ENCODE data around the gene NTN3.
A peak's percentile ranks its signal among the peaks of the same experiment; 100 is the strongest.

DNA sequence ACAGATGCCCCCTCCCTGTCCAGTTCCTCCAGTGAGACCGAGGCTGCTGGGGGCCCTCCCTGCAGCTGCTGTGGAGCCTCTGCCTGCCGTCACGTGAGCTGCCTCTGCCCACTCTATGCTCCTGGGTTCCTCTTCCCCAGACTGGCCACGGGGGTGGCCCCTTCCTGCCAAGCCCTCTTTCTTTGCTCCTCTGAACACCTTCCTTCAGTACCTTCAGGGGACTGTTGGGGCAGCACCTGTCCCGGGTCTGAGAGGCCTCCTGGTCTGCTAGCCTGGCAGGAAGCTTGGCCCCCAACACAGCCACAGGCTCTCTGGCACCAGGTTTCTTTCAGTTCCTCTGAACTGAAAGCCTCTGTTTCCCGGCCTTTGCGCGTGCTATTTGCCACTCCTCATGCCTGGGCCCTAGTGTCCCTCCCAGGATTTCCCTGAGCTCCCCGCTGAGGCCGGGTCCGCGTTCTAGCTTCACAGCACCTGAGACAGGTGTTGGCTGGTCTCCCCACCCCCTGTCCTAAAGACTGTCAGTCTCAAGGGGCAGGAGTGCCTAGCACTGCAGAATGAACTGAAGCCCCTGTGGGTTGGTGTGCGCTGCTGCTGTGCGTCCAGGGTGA lies 36.1 kb downstream of the NTN3 start:
- TF ChIP-seq, protein P1, sequence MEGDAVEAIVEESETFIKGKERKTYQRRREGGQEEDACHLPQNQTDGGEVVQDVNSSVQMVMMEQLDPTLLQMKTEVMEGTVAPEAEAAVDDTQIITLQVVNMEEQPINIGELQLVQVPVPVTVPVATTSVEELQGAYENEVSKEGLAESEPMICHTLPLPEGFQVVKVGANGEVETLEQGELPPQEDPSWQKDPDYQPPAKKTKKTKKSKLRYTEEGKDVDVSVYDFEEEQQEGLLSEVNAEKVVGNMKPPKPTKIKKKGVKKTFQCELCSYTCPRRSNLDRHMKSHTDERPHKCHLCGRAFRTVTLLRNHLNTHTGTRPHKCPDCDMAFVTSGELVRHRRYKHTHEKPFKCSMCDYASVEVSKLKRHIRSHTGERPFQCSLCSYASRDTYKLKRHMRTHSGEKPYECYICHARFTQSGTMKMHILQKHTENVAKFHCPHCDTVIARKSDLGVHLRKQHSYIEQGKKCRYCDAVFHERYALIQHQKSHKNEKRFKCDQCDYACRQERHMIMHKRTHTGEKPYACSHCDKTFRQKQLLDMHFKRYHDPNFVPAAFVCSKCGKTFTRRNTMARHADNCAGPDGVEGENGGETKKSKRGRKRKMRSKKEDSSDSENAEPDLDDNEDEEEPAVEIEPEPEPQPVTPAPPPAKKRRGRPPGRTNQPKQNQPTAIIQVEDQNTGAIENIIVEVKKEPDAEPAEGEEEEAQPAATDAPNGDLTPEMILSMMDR (IDR thresholded peaks at IDR 0.05; ENCODE audit: control extremely low read depth in 1 of 3, insufficient read depth in 1 of 3, low read depth in 1 of 3, low read length in 3 of 3) = peak in 1 of 3 experiments; percentile 10; a peak in 1 of 4 replicates
- TF ChIP-seq, protein P2, sequence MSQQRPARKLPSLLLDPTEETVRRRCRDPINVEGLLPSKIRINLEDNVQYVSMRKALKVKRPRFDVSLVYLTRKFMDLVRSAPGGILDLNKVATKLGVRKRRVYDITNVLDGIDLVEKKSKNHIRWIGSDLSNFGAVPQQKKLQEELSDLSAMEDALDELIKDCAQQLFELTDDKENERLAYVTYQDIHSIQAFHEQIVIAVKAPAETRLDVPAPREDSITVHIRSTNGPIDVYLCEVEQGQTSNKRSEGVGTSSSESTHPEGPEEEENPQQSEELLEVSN (IDR thresholded peaks at IDR 0.05) = no peak
- TF ChIP-seq, protein P3, sequence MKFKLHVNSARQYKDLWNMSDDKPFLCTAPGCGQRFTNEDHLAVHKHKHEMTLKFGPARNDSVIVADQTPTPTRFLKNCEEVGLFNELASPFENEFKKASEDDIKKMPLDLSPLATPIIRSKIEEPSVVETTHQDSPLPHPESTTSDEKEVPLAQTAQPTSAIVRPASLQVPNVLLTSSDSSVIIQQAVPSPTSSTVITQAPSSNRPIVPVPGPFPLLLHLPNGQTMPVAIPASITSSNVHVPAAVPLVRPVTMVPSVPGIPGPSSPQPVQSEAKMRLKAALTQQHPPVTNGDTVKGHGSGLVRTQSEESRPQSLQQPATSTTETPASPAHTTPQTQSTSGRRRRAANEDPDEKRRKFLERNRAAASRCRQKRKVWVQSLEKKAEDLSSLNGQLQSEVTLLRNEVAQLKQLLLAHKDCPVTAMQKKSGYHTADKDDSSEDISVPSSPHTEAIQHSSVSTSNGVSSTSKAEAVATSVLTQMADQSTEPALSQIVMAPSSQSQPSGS (IDR thresholded peaks at IDR 0.05; ENCODE audit: low read length) = no peak
- no peak for TF ChIP-seq CREB1 (IDR thresholded peaks at IDR 0.05)
- no peak for TF ChIP-seq POLR2AphosphoS5 (IDR thresholded peaks at IDR 0.05; ENCODE audit: low read depth, low read length)
- TF ChIP-seq BRCA1 (IDR thresholded peaks at IDR 0.05; ENCODE audit: low read depth, low read length) = no peak
- TF ChIP-seq CHD1 (IDR thresholded peaks at IDR 0.05; ENCODE audit: low read depth, low read length) = no peak
- no peak for TF ChIP-seq EZH2 (IDR thresholded peaks at IDR 0.05; ENCODE audit: low read depth, low read length, severe bottlenecking)
- no peak for TF ChIP-seq BACH1 (IDR thresholded peaks at IDR 0.05; ENCODE audit: low read length)
- no peak for TF ChIP-seq POLR2A (IDR thresholded peaks at IDR 0.05; ENCODE audit: control extremely low read depth in 1 of 2, low read depth in 2 of 2, low read length in 2 of 2)
